Measurements from ENCODE around the gene GINS3. TPM values are rescaled to one million over a fixed set of nuclear protein-coding genes. Genes with fewer than 3 reads are reported as not detected.
A peak's percentile ranks its signal among the peaks of the same experiment; 100 is the strongest.

Gene GINS3
- total RNA-seq, 1 donor from 2014 or later: 13.7 TPM

DNA sequence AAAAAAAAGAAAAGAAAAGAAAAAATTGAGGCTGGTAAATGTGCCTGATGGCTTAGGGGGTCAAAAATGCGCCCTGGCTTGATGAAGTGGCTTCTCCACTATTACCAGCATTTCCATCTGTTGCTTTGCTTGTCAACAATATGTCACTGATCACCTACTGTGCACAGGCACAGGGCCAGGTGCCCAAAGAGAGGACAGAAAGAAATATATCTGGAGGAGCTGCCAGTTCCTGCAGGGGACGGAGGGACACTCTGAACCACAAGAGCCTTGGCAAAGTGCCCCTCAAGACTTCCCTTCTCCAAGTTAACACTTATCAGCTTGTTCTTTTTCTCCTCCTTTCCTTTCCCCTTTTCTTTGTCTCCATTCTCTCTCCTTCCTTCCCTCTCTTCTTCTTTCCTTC is 34.7 kb downstream of the GINS3 start:
- no peak for ATAC-seq

DNA sequence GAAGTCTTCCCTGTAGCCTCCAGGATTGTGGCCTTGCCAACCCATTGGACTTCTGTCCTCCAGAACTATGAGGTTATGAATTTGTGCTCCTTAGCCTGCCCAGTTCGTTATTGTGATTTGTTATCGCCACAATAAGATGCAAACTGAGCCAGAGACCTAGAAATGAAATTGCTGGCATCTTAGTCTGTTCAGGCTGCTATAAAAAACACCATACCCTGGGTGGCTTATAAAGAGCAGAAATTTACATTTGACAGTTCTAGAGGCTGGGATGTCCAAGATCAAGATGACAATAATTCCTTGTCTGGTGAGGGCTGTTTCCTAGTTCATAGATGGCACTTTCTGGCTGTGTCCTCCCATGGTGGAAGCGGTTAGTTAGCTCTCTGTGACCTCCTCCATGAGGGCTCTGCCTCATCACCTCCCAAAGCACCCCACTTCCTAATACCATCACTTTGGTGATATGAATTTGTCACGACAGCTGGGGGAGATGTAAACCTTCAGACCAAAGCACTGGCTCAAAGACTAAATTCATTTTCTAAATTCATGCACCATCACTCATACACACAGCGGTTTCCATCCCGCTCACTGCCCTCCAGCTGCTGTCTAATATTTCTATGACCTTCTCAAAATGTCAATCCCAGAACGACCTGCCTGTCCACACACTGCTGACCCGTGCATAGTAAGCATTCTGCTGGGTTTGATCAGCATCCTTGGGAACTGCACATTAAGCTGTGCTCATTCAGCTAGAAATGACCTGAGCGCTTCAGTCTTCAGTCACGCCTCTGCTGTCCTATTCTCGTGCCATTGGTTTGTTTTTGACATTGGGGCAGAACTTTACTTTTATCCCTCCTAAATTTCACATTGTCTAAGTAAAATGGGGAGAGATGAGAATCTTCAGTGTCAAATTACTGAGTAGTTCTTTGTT is 36.6 kb downstream of the GINS3 start:
- no peak for ATAC-seq

DNA sequence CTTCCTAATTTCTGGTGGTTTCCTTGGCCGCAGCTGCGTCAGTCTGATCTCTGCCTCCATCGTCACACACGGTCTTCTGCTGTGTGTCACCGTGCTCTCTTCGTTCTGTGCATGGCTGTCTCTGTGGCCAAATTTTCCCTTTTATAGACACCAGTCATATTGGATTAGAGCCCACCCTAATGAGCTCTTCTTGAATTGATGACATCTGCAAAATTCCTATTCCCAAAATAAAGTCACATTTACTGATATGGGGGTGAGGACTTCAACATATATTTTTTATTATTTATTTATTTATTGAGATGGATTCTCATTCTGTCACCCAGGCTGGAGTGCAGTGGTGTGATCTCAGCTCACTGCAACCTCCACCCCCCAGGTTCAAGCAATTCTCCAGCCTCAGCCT is 38.4 kb downstream of the GINS3 start:
- no peak for ATAC-seq

DNA sequence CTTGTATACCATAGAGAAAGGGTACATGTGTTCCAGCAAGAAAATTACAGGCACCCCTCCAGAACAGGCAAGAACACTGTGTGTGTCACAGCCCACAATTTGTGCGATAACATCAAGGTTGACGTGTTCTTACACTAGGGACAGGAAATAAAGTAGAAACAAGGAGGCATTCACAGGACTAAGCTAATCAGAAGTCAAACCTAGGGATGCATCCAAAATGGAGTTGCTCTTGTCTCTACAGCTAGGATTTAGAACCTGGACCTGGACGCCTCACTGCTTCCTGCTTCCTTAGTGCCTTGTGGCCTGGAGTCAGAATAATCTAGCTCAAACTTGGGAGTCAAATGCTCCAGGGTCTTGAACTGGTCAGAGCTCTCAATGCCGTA is 41.3 kb downstream of the GINS3 start:
- no peak for ATAC-seq

- ATAC-seq: no peak
These were observed 43.5 kb downstream of the GINS3 start for GRCh38 chr16:58435779-58436178.

GRCh38 chr16:58440131-58440530 is 47.9 kb downstream of the GINS3 start:
- ATAC-seq: peak; percentile 35

GRCh38 chr16:58442547-58442946 is 50.3 kb downstream of the GINS3 start:
- no peak for ATAC-seq

DNA sequence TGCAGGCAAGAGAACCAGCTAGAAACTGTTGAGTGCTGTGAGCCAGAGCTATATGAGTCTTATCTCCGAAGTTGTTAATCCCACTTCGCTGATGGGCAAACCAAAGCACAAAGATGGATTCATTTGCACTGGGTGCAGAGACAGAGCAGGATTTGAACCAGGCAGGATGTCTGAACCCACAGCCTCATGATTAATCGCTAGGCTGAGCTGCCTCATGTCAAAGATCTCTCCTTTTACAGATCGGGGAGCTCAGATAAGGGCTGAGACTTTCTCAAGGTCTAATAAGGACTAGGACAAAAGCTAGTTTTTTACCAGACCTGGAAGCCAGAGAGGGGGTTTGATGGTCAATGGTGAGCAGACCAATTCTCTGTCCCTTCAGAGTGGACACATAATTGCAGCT is 51.5 kb downstream of the GINS3 start:
- ATAC-seq: no peak

DNA sequence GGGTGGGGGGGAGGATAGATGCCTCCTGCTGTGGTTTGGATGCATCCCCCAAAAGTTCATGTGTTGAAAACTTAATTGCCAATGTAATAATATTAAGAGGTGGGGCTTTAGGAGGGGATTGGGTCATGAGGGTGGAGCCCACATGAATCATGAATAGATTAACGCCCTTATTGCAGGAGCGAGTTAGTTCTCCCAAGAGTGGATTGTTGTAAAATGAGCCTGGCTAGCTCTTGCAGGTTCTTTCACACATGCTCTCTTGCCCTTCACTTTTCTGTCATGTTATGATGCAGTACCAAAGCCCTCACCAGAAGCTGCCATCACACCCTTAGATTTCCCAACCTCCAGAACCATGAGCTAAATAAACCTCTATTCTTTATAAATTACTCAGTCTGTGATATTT is 52.0 kb downstream of the GINS3 start:
- peak; percentile 76 for ATAC-seq

DNA sequence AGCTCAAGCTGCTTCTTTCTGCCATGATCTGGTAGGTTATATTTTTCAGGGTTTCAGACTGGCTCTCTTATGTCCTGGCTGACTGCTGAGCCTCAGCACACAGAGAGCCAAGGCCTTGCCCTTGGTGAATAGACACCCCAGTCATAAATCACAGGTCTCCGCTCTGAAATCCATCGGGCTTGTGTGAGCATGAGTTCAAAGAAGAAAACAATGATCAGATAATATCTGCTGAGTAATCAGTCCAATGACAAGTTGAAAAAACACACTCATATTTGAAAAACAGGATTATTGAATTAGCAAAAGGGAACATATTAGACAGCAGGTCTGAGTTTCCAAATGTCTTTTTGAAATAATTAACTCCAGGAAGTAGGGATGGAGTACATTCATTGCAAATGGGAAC is 56.6 kb downstream of the GINS3 start:
- ATAC-seq: peak; percentile 84

DNA sequence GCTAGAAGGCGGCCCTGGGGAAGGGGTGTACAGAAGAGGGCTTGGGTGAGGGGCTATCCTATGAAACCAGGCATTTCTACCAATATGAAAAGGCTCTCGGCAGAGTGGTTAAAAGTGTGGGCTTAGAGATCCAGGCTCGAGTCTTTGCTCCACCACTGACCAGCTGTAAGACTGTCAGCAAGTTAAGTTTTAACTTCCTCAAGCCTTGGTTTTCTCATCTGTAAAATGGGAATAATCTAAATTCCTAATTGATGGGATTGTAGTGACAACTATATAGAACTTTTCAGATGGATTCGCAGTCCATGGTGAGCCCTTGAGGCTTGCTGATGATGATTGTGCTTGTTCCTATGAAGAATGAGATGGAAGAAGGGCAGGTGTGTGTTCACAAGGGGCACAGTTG is 57.0 kb downstream of the GINS3 start:
- no peak for ATAC-seq

GRCh38 chr16:58449768-58450167 is 57.5 kb downstream of the GINS3 start:
- ATAC-seq: no peak

GRCh38 chr16:58450590-58450989 is 58.3 kb downstream of the GINS3 start:
- no peak for ATAC-seq

DNA sequence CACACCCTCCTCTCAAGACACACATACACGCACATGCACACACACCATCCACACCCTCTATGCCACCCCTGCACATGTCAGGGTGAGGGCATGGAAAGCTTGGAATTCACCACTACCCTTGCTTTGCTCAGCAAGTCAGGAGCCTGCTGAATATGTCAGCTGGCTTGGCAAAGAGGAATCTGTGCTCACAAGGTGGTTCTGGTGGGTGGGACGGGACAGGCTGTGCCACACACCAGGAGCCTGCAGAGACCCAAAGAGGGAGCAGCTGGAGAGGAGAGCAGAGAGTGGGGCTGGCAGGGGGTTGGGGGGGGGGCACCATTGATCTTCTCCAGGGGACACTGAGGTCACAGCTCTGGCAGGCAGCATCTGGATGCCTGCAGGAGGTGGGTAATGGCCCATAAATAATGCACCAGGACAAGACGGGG is 59.0 kb downstream of the GINS3 start:
- ATAC-seq: peak; percentile 44

DNA sequence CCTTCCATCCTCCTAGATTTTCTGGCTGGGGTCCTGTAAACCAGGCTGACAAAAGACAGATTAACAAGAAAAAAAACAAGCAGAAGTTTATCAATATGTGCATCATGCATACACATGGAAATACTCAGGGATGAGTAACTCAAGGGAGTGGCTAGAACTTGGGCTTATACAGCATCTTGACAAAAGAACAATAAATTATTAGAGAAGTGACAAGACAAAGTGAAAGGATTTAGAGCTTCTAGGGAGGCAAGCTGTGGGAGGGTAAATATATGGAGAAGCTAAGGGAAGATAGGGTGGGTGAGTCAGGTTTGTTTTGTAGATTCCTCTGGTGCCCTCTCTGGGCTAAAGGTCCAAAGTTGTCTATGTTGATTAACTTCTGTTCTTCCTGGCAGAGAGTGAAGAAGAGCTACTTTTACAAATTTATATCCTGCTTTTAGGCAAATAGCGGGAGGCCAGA is 59.7 kb downstream of the GINS3 start:
- ATAC-seq: peak; percentile 81

- ATAC-seq: no peak
These were observed 60.4 kb downstream of the GINS3 start for GRCh38 chr16:58452640-58453039.

DNA sequence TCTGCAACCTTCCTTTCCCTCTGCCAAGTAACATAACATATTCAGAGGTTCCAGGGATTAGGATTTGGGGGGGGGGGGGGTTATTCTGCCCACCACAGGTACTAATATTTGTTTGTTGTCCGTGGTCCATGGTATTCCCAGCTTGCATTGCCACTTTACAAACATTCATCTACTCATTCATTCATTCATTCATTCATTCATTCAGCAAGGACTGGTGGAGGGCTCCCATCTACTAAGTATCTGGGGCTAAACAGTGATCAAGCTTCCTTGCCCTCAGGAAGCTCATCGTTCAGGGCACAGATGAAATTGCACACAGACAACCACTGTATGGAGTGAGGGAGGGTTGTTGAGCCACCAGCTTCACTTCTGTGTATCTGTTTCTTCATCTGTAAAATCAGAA is 61.9 kb downstream of the GINS3 start:
- no peak for ATAC-seq

- ATAC-seq: no peak
These were observed 62.6 kb downstream of the GINS3 start for GRCh38 chr16:58454856-58455255.

Other genes with a start within 250 kb of the GINS3 start
- 45.8 TPM for gene CSNK2A2, start 194.4 kb upstream of the GINS3 start, total RNA-seq
- not detected for gene PRSS54, start 97.4 kb upstream of the GINS3 start, total RNA-seq
- 31.6 TPM for gene NDRG4, start 107.7 kb downstream of the GINS3 start, total RNA-seq
- gene SETD6, start 123.0 kb downstream of the GINS3 start, total RNA-seq: 11.7 TPM
- gene CNOT1, start 237.4 kb downstream of the GINS3 start, total RNA-seq: 196 TPM

Data from esophagus mucosa (tissue), 1 donor.